HG03520 (cell line): ENCODE data around the gene FAR1.

Experiments
- ATAC-seq: cut with Tn5 transposase; IDR thresholded peaks from one replicate; pipeline ENCODE4 v1.9.1; 2021; ENCODE audit warnings: mild to moderate bottlenecking, moderate library complexity; ENCODE audit not compliant: unreplicated experiment

FAR1 gene

GRCh38 chr11:13775471-13775870 is 107.0 kb downstream of the FAR1 start:
- ATAC-seq: no peak

- ATAC-seq: no peak
These were observed 107.8 kb downstream of the FAR1 start for GRCh38 chr11:13776134-13776815.

GRCh38 chr11:13777341-13777985 is 109.0 kb downstream of the FAR1 start:
- no peak for ATAC-seq

- ATAC-seq: no peak
These were observed 109.9 kb downstream of the FAR1 start for GRCh38 chr11:13778345-13778744.

DNA sequence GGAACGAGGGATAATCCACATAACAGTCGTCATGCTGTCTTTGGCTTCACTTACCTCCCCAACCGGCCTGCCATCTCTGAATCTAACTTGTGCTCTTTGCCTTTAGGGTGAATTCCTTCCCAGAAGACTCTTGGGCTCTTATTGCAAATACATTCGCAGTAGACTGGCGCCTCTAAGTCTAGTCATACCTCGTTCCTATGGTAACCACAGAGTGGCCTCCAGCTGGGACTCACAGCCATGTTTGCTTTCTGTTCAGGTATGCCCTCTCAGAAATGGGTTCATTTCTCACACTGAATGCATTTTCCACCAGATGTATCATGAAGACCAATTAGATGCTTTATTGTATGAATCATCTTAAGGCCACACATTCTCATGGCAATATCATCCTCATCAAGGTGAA is 112.7 kb downstream of the FAR1 start:
- no peak for ATAC-seq
